Prostate gland (tissue), 2 donors: Measurements from ENCODE around the gene TMTC4. TPM values are rescaled to one million over a fixed set of nuclear protein-coding genes. Genes with fewer than 3 reads are reported as not detected.

ENCODE experiments used
- DNase-seq: peaks from one replicate; pipeline ENCODE4 v3.0.0-alpha.2; 2019; ENCODE audit warnings: low spot score
- H3K27ac ChIP-seq, 2 donors: fragments of 200-600 bp; sonication (generic); 2 replicates each; pipeline ENCODE4 v1.5.1; 2017 to 2019
- H3K27me3 ChIP-seq: fragments of 200-600 bp; sonication (generic); replicated peaks from 2 replicates; pipeline ENCODE4 v1.5.1; 2019; ENCODE audit not compliant: insufficient read depth
- H3K36me3 ChIP-seq, 2 donors: fragments of 200-600 bp; sonication (generic); 1 replicate in 1 of 2; 2 replicates in 1 of 2; pipeline versions ENCODE4 v1.5.1 to v1.8.1; 2017 to 2019
- H3K4me1 ChIP-seq: fragments of 200-600 bp; sonication (generic); replicated peaks from 2 replicates; pipeline ENCODE4 v1.5.1; 2019
- H3K4me3 ChIP-seq, 2 donors: fragments of 200-600 bp; sonication (generic); 2 replicates each; pipeline ENCODE4 v1.5.1; 2017 to 2019
- H3K9me3 ChIP-seq: fragments of 200-600 bp; sonication (generic); 2 replicates; pipeline ENCODE4 v1.5.1; 2017
- CTCF ChIP-seq, 4 experiments: fragments of 200-600 bp in 2 of 4; fragments of 450-650 bp in 2 of 4; sonication (generic) in 2 of 4; IDR thresholded peaks; 1 replicate in 3 of 4; 2 replicates in 1 of 4; pipeline ENCODE4 v1.5.1; 2016 to 2019; ENCODE audit warnings: antibody characterized with exemption in 4 of 4, mild to moderate bottlenecking in 2 of 4, moderate library complexity in 2 of 4
- POLR2A ChIP-seq: fragments of 450-650 bp; IDR thresholded peaks from one replicate; pipeline ENCODE4 v1.6.1; 2016; ENCODE audit warnings: antibody characterized with exemption, mild to moderate bottlenecking
- POLR2AphosphoS5 ChIP-seq: sonication (generic); formaldehyde crosslinking; IDR thresholded peaks from one replicate; pipeline ENCODE4 v1.6.1; 2017; ENCODE audit warnings: antibody characterized with exemption
- WGBS: methylation state at CpG from one replicate; pipeline ENCODE4 v1.1.5; 2018; 5-methylcytosine and 5-hydroxymethylcytosine counted together
- intact Hi-C: fragments of 100-400 bp; cut with DNase I; formaldehyde crosslinking; loops from one replicate; pipeline ENCODE4 v1.14.2; 2022
- total RNA-seq, 2 donors: library from RNA; depleted of rRNA; stranded (reverse); fragments of >200 nt; gene quantifications; one replicate each; pipeline ENCODE4 v1.1.0, GENCODE V29; 2016

The TMTC4 gene
- total RNA-seq, 2 donors from 2014 or later, result 20.2 to 22.4 TPM

GRCh38 chr13:100602493-100603111 is 72.0 kb downstream of the TMTC4 start:
- WGBS, result 41% methylated on average over 8 of the region's 8 CpGs
- H3K4me3 ChIP-seq, result no peak overlapping the region
- TF ChIP-seq CTCF (IDR thresholded peaks at IDR 0.05), result no peak
- no peak for TF ChIP-seq POLR2A
- TF ChIP-seq POLR2AphosphoS5, result no peak
- H3K9me3 ChIP-seq, result no peaks in the 10 kb centered on the region
- intact Hi-C loops, result no loop called here
- no peaks in the 10 kb centered on the region for H3K4me1 ChIP-seq
- DNase-seq, result no peak
- no peaks in the 10 kb centered on the region for H3K27me3 ChIP-seq
- no peak overlapping the region for H3K27ac ChIP-seq
- no peaks in the 10 kb centered on the region for H3K36me3 ChIP-seq

- Histone ChIP-seq H3K9me3 (no peaks in the 10 kb centered on the region), H3K4me1 (no peaks in the 10 kb centered on the region), H3K27me3 (no peaks in the 10 kb centered on the region), H3K4me3 (no peak overlapping the region), H3K36me3 (no peaks in the 10 kb centered on the region), H3K27ac (no peak overlapping the region)
- WGBS, result 93% methylated on average over 7 of the region's 7 CpGs
- DNase-seq, result no peak
- no peak for TF ChIP-seq CTCF (IDR thresholded peaks at IDR 0.05)
- TF ChIP-seq POLR2AphosphoS5, result no peak
- no peak for TF ChIP-seq POLR2A
- intact Hi-C loops, result no loop called here
Observed at GRCh38 chr13:100601716-100602115, 72.9 kb downstream of the TMTC4 start.

GRCh38 chr13:100600915-100601314 is 73.7 kb downstream of the TMTC4 start:
- 66% methylated on average over 6 of the region's 6 CpGs for WGBS
- no peaks in the 10 kb centered on the region for H3K36me3 ChIP-seq
- no peaks in the 10 kb centered on the region for H3K27me3 ChIP-seq
- intact Hi-C loops, result no loop called here
- H3K4me1 ChIP-seq, result no peaks in the 10 kb centered on the region
- H3K4me3 ChIP-seq, result no peak overlapping the region
- H3K9me3 ChIP-seq, result no peaks in the 10 kb centered on the region
- no peak for TF ChIP-seq POLR2AphosphoS5
- no peak for TF ChIP-seq POLR2A
- TF ChIP-seq CTCF (IDR thresholded peaks at IDR 0.05), result no peak
- DNase-seq, result no peak
- no peak overlapping the region for H3K27ac ChIP-seq

GRCh38 chr13:100600461-100600860 is 74.1 kb downstream of the TMTC4 start:
- Histone ChIP-seq H3K4me1 (no peaks in the 10 kb centered on the region), H3K27ac (no peak overlapping the region), H3K4me3 (no peak overlapping the region), H3K27me3 (no peaks in the 10 kb centered on the region), H3K36me3 (no peaks in the 10 kb centered on the region), H3K9me3 (no peaks in the 10 kb centered on the region)
- intact Hi-C loops, result no loop called here
- 97% methylated on average over 6 of the region's 6 CpGs for WGBS
- no peak for DNase-seq
- TF ChIP-seq CTCF (IDR thresholded peaks at IDR 0.05) (no peak), POLR2AphosphoS5 (no peak), POLR2A (no peak)

- Histone ChIP-seq H3K36me3 (no peaks in the 10 kb centered on the region), H3K27ac (no peak overlapping the region), H3K4me1 (no peaks in the 10 kb centered on the region), H3K27me3 (no peaks in the 10 kb centered on the region), H3K9me3 (no peaks in the 10 kb centered on the region), H3K4me3 (no peak overlapping the region)
- no peak for DNase-seq
- TF ChIP-seq POLR2A (no peak), CTCF (IDR thresholded peaks at IDR 0.05) (no peak), POLR2AphosphoS5 (no peak)
- 94% methylated on average over 4 of the region's 4 CpGs for whole genome bisulfite sequencing
- intact Hi-C loops, result no loop called here
Observed at GRCh38 chr13:100597253-100597652, 77.3 kb downstream of the TMTC4 start.
